Measurements from ENCODE around the gene ABHD5. TPM values are rescaled to one million over a fixed set of nuclear protein-coding genes. Genes with fewer than 3 reads are reported as not detected.

ABHD5 gene
- total RNA-seq, 1 donor from 2014 or later, result 8.4 TPM

- H3K27me3 Mint-ChIP-seq (ENCODE audit: low read depth), result no peaks in the 10 kb centered on the region
- H3K27ac Mint-ChIP-seq, result no peak overlapping the region
- DNase-seq (ENCODE audit: low spot score in 2 of 2, unreplicated experiment in 2 of 2), result no peak
- peaks cover 6% of the 10 kb centered on the region for H3K4me1 Mint-ChIP-seq
- no peaks in the 10 kb centered on the region for H3K36me3 Mint-ChIP-seq
- H3K4me3 Mint-ChIP-seq, result no peak overlapping the region
- TF ChIP-seq CTCF (IDR thresholded peaks at IDR 0.05; ENCODE audit: unreplicated experiment), result no peak
- no peaks in the 10 kb centered on the region for H3K9me3 Mint-ChIP-seq
Measured at GRCh38 chr3:43699864-43700263, 9.1 kb downstream of the ABHD5 start.

GRCh38 chr3:43704697-43705096 is 14.0 kb downstream of the ABHD5 start:
- Mint-ChIP-seq H3K27me3 (ENCODE audit: low read depth) (no peaks in the 10 kb centered on the region), H3K4me1 (peaks cover 6% of the 10 kb centered on the region), H3K9me3 (no peaks in the 10 kb centered on the region), H3K4me3 (no peak overlapping the region), H3K36me3 (no peaks in the 10 kb centered on the region), H3K27ac (no peak overlapping the region)
- TF ChIP-seq CTCF (IDR thresholded peaks at IDR 0.05; ENCODE audit: unreplicated experiment), result no peak
- DNase-seq (ENCODE audit: low spot score in 2 of 2, unreplicated experiment in 2 of 2), result no peak

GRCh38 chr3:43706342-43706741 is 15.6 kb downstream of the ABHD5 start:
- Mint-ChIP-seq H3K27me3 (ENCODE audit: low read depth) (no peaks in the 10 kb centered on the region), H3K4me3 (no peak overlapping the region), H3K36me3 (no peaks in the 10 kb centered on the region), H3K4me1 (peaks cover 6% of the 10 kb centered on the region), H3K9me3 (no peaks in the 10 kb centered on the region), H3K27ac (no peak overlapping the region)
- TF ChIP-seq CTCF (IDR thresholded peaks at IDR 0.05; ENCODE audit: unreplicated experiment), result no peak
- no peak for DNase-seq (ENCODE audit: low spot score in 2 of 2, unreplicated experiment in 2 of 2)

- Mint-ChIP-seq H3K27me3 (ENCODE audit: low read depth) (no peaks in the 10 kb centered on the region), H3K4me1 (peaks cover 6% of the 10 kb centered on the region), H3K4me3 (no peak overlapping the region), H3K9me3 (no peaks in the 10 kb centered on the region), H3K36me3 (no peaks in the 10 kb centered on the region), H3K27ac (no peak overlapping the region)
- no peak for TF ChIP-seq CTCF (IDR thresholded peaks at IDR 0.05; ENCODE audit: unreplicated experiment)
- no peak for DNase-seq (ENCODE audit: low spot score in 2 of 2, unreplicated experiment in 2 of 2)
Measured at GRCh38 chr3:43707266-43707665, 16.5 kb downstream of the ABHD5 start.

GRCh38 chr3:43707998-43708397 is 17.3 kb downstream of the ABHD5 start:
- H3K27me3 Mint-ChIP-seq (ENCODE audit: low read depth), result no peaks in the 10 kb centered on the region
- H3K36me3 Mint-ChIP-seq, result no peaks in the 10 kb centered on the region
- H3K9me3 Mint-ChIP-seq, result no peaks in the 10 kb centered on the region
- peaks cover 6% of the 10 kb centered on the region for H3K4me1 Mint-ChIP-seq
- DNase-seq (ENCODE audit: low spot score in 2 of 2, unreplicated experiment in 2 of 2), result no peak
- H3K4me3 Mint-ChIP-seq, result no peak overlapping the region
- no peak overlapping the region for H3K27ac Mint-ChIP-seq
- TF ChIP-seq CTCF (IDR thresholded peaks at IDR 0.05; ENCODE audit: unreplicated experiment), result no peak

GRCh38 chr3:43709022-43709421 is 18.3 kb downstream of the ABHD5 start:
- Mint-ChIP-seq H3K4me1 (peaks cover 6% of the 10 kb centered on the region), H3K27ac (no peak overlapping the region), H3K4me3 (no peak overlapping the region), H3K36me3 (no peaks in the 10 kb centered on the region), H3K9me3 (no peaks in the 10 kb centered on the region), H3K27me3 (ENCODE audit: low read depth) (no peaks in the 10 kb centered on the region)
- TF ChIP-seq CTCF (IDR thresholded peaks at IDR 0.05; ENCODE audit: unreplicated experiment), result no peak
- DNase-seq (ENCODE audit: low spot score in 2 of 2, unreplicated experiment in 2 of 2), result no peak

All from mesothelial cell of epicardium (in vitro differentiated cells).